Neuronal stem cell (in vitro differentiated cells): Measurements from ENCODE around the gene CFAP20.
A peak's percentile ranks its signal among the peaks of the same experiment; 100 is the strongest.

Experiments used
- DNase-seq: peaks from one replicate; pipeline ENCODE4 v3.0.0-alpha.2; 2013; ENCODE audit warnings: low spot score
- H2AFZ ChIP-seq: one replicate; pipeline ENCODE4 v1.6.1; 2013; ENCODE audit warnings: mild to moderate bottlenecking, low read length, inconsistent platforms
- H2AK5ac ChIP-seq: 2 replicates; pipeline ENCODE4 v1.6.1; 2013; ENCODE audit warnings: low read depth, mild to moderate bottlenecking, inconsistent platforms, low read length, moderate library complexity, mixed read lengths
- H2BK120ac ChIP-seq: 2 replicates; pipeline ENCODE4 v1.6.1; 2013; ENCODE audit warnings: low read depth, mild to moderate bottlenecking, inconsistent platforms, low read length, moderate library complexity, mixed read lengths
- H2BK12ac ChIP-seq: one replicate; pipeline ENCODE4 v1.6.1; 2013; ENCODE audit warnings: low read length, inconsistent platforms
- H2BK15ac ChIP-seq: 2 replicates; pipeline ENCODE4 v1.6.1; 2013; ENCODE audit warnings: mild to moderate bottlenecking, low read length, inconsistent platforms, mixed read lengths
- H2BK5ac ChIP-seq: one replicate; pipeline ENCODE4 v1.6.1; 2013; ENCODE audit warnings: inconsistent platforms, mild to moderate bottlenecking, low read length, moderate library complexity
- H3K14ac ChIP-seq: one replicate; pipeline ENCODE4 v1.6.1; 2013; ENCODE audit warnings: low read length, inconsistent platforms
- H3K18ac ChIP-seq: 2 replicates; pipeline ENCODE4 v1.6.1; 2013; ENCODE audit warnings: low read length, inconsistent platforms
- H3K23ac ChIP-seq: 2 replicates; pipeline ENCODE4 v1.6.1; 2013; ENCODE audit warnings: low read depth, mild to moderate bottlenecking, mixed read lengths, low read length, inconsistent platforms; ENCODE audit not compliant: poor library complexity
- H3K27ac ChIP-seq: replicated peaks from 3 replicates; pipeline ENCODE4 v1.5.1; 2013; ENCODE audit warnings: low read length, inconsistent platforms
- H3K27me3 ChIP-seq, 3 experiments: 2 replicates each; pipeline ENCODE4 v1.6.1; 2013; ENCODE audit warnings: low read length in 3 of 3, mild to moderate bottlenecking in 2 of 3, inconsistent platforms in 1 of 3, low read depth in 1 of 3, mixed read lengths in 1 of 3, moderate library complexity in 1 of 3; ENCODE audit not compliant: control insufficient read depth in 3 of 3, insufficient read depth in 3 of 3
- H3K36me3 ChIP-seq, 2 donors: replicated peaks in 1 of 2; 2 replicates each; pipeline ENCODE4 v1.6.1; 2013; ENCODE audit warnings: low read length in 2 of 2; ENCODE audit not compliant: control insufficient read depth in 2 of 2, insufficient read depth in 2 of 2
- H3K4ac ChIP-seq: 2 replicates; pipeline ENCODE4 v1.6.1; 2013; ENCODE audit warnings: inconsistent platforms, mild to moderate bottlenecking, low read length, moderate library complexity
- H3K4me1 ChIP-seq, 2 donors: 1 replicate in 1 of 2; 2 replicates in 1 of 2; pipeline ENCODE4 v1.6.1; 2013; ENCODE audit warnings: low read length in 2 of 2, low read depth in 1 of 2; ENCODE audit not compliant: control insufficient read depth in 2 of 2, insufficient read depth in 1 of 2
- H3K4me2 ChIP-seq: one replicate; pipeline ENCODE4 v1.6.1; 2013; ENCODE audit warnings: mild to moderate bottlenecking, low read length, inconsistent platforms; ENCODE audit not compliant: insufficient read depth, poor library complexity, severe bottlenecking
- H3K4me3 ChIP-seq, 2 donors: 2 replicates each; pipeline ENCODE4 v1.5.1; 2013; ENCODE audit warnings: low read length in 2 of 2, mild to moderate bottlenecking in 2 of 2, inconsistent platforms in 1 of 2, moderate library complexity in 1 of 2
- H3K79me1 ChIP-seq: one replicate; pipeline ENCODE4 v1.6.1; 2013; ENCODE audit warnings: low read depth, mild to moderate bottlenecking, inconsistent platforms, low read length, moderate library complexity
- H3K9ac ChIP-seq: one replicate; pipeline ENCODE4 v1.6.1; 2013; ENCODE audit warnings: mild to moderate bottlenecking, low read depth, low read length, inconsistent platforms; ENCODE audit not compliant: poor library complexity
- H3K9me3 ChIP-seq, 2 donors: replicated peaks in 1 of 2; 2 replicates each; pipeline versions ENCODE3 to v1.6.1; 2013; ENCODE audit warnings: low read length in 2 of 2, mild to moderate bottlenecking in 2 of 2, inconsistent platforms in 1 of 2, low read depth in 1 of 2, mixed read lengths in 1 of 2, moderate library complexity in 1 of 2; ENCODE audit not compliant: control insufficient read depth in 2 of 2, insufficient read depth in 1 of 2
- H4K8ac ChIP-seq: one replicate; pipeline ENCODE4 v1.6.1; 2013; ENCODE audit warnings: low read depth, mild to moderate bottlenecking, inconsistent platforms, low read length, moderate library complexity
- H4K91ac ChIP-seq: one replicate; pipeline ENCODE4 v1.6.1; 2013; ENCODE audit warnings: low read length, low read depth, mild to moderate bottlenecking, inconsistent platforms; ENCODE audit not compliant: poor library complexity
- WGBS, 2 donors: extraction: QIAGEN DNeasy Blood & Tissue Kit; methylation state at CpG; one replicate each; pipeline ENCODE4 v1.1.7; 2013; ENCODE audit warnings: missing lambda C conversion rate in 2 of 2, mixed read lengths in 1 of 2; ENCODE audit not compliant: insufficient read length in 2 of 2, insufficient replicate concordance in 1 of 2; ENCODE audit errors: extremely low coverage in 2 of 2; 5-methylcytosine and 5-hydroxymethylcytosine counted together

CFAP20 gene

GRCh38 chr16:58107228-58107627, 22.0 kb downstream of the CFAP20 start:
- no peak overlapping the region for H2BK12ac ChIP-seq
- WGBS, 2 donors, result no CpG with 5 or more reads among the region's 2 CpGs
- no peaks in the 10 kb centered on the region for H3K27me3 ChIP-seq
- H3K36me3 ChIP-seq, result no peaks in the 10 kb centered on the region
- H2AK5ac ChIP-seq, result no peak overlapping the region
- H4K8ac ChIP-seq, result no peak overlapping the region
- peaks cover 15 to 20% of the 10 kb centered on the region in 2 donors for H3K4me1 ChIP-seq
- no peak for DNase-seq
- H3K4ac ChIP-seq, result no peak overlapping the region
- H3K4me2 ChIP-seq, result no peak overlapping the region
- H3K14ac ChIP-seq, result no peak overlapping the region
- H3K27ac ChIP-seq, result no peak overlapping the region
- H2BK120ac ChIP-seq, result no peak overlapping the region
- no peaks in the 10 kb centered on the region for H3K9me3 ChIP-seq
- H2BK15ac ChIP-seq, result no peak overlapping the region
- no peak overlapping the region for H3K18ac ChIP-seq
- H4K91ac ChIP-seq, result no peak overlapping the region
- H2AFZ ChIP-seq, result no peak overlapping the region
- no peaks in the 10 kb centered on the region for H3K79me1 ChIP-seq
- no peak overlapping the region for H2BK5ac ChIP-seq
- no peak overlapping the region for H3K9ac ChIP-seq
- no peak overlapping the region for H3K4me3 ChIP-seq
- H3K23ac ChIP-seq, result no peak overlapping the region

GRCh38 chr16:58105631-58106030, 23.6 kb downstream of the CFAP20 start:
- DNase-seq, result no peak
- H3K36me3 ChIP-seq, result no peaks in the 10 kb centered on the region
- WGBS, 2 donors, result no CpG with 5 or more reads among the region's 1 CpG

DNA sequence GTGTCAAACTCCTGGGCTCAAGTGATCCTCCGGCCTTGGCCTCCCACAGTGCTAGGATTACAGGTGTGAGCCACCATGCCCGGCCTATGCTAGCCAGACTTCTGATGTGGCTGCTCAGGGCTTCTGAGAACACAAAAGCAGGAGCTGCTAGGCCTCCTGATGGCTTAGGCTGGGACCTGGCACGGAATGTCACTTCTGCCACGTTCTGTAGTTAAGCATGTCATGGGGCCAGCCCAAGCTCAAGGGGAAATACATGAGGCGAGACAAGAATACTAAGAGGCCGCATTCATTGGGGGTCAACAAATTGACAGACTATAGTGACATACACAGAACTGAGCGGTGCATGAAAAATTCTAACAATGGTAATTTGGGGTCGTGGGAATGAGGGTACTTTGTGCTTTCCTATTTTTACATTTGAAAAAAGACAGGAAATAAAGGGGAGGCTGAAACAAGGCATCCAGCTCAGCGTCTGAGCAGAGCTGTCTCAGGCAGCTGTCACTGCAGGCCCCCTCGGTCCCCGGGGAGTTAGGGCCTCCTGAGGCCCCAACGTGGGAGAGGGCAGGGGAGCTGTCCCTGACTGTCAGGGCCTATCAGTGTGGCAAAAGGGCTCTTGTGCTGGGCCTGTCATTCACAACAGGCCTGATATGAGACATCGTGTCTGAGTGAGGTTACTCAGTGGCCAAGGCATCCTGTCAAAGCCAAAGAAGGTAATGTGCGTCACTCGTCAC, 26.4 kb downstream of the CFAP20 start:
- no CpG with 5 or more reads among the region's 15 CpGs for WGBS, 2 donors
- H3K14ac ChIP-seq, result no peak overlapping the region
- H3K4ac ChIP-seq, result no peak overlapping the region
- no peak overlapping the region for H2AFZ ChIP-seq
- no peaks in the 10 kb centered on the region for H3K9me3 ChIP-seq
- no peak overlapping the region for H3K27ac ChIP-seq
- no peak overlapping the region for H4K8ac ChIP-seq
- no peak overlapping the region for H2BK120ac ChIP-seq
- no peak overlapping the region for H3K23ac ChIP-seq
- no peak overlapping the region for H2BK5ac ChIP-seq
- peaks cover 0 to 8% (median 0%) of the 10 kb centered on the region in 3 experiments for H3K27me3 ChIP-seq
- no peak overlapping the region for H2AK5ac ChIP-seq
- H4K91ac ChIP-seq, result no peak overlapping the region
- H3K4me2 ChIP-seq, result no peak overlapping the region
- no peak overlapping the region for H3K4me3 ChIP-seq
- peaks cover 12 to 15% of the 10 kb centered on the region in 2 donors for H3K4me1 ChIP-seq
- H3K18ac ChIP-seq, result no peak overlapping the region
- no peak for DNase-seq
- H3K36me3 ChIP-seq, result no peaks in the 10 kb centered on the region
- no peaks in the 10 kb centered on the region for H3K79me1 ChIP-seq
- no peak overlapping the region for H3K9ac ChIP-seq
- H2BK12ac ChIP-seq, result no peak overlapping the region
- H2BK15ac ChIP-seq, result no peak overlapping the region

More at GRCh38 chr16:58105631-58106030, 23.6 kb downstream of the CFAP20 start:
- Histone ChIP-seq H2BK15ac (no peak overlapping the region), H3K4ac (no peak overlapping the region), H2BK5ac (no peak overlapping the region), H2AFZ (peak overlapping the region; percentile 66), H3K23ac (no peak overlapping the region), H3K27ac (no peak overlapping the region), H3K9me3 (no peaks in the 10 kb centered on the region), H4K8ac (no peak overlapping the region), H3K18ac (no peak overlapping the region), H3K79me1 (no peaks in the 10 kb centered on the region), H3K9ac (no peak overlapping the region), H3K4me2 (no peak overlapping the region), H3K27me3 (no peaks in the 10 kb centered on the region), H2AK5ac (no peak overlapping the region), H2BK12ac (no peak overlapping the region), H4K91ac (no peak overlapping the region), H2BK120ac (no peak overlapping the region), H3K14ac (no peak overlapping the region), H3K4me1 (peaks cover 8 to 13% of the 10 kb centered on the region in 2 donors), H3K4me3 (no peak overlapping the region)

DNA sequence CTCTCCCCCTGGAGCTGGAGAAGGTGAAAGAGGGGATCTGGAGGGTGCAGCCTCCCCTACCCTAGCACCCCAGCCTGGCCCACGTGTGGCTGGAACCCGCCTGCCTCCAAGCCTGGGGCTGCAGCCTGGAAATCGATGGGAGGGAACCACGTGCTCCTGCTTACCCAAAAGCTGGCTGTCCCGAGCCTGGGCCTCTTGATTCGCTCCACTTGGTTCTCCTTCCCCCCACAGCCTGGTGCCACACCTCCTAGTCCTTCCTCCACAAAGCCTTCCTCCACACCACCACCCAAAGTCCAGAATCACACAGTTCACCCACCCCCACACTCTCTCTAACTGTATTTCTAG, 29.3 kb downstream of the CFAP20 start:
- Histone ChIP-seq H2BK120ac (no peak overlapping the region), H2BK12ac (peak overlapping the region; percentile 84), H3K9ac (no peak overlapping the region), H3K4me1 (peaks cover 9 to 17% of the 10 kb centered on the region in 2 donors), H3K27me3 (peaks cover 0 to 8% (median 0%) of the 10 kb centered on the region in 3 experiments), H2BK15ac (no peak overlapping the region), H3K36me3 (no peaks in the 10 kb centered on the region), H3K23ac (peak overlapping the region; percentile 5), H3K4me2 (no peak overlapping the region), H2BK5ac (no peak overlapping the region), H3K18ac (no peak overlapping the region), H2AK5ac (no peak overlapping the region), H3K4me3 (no peak overlapping the region), H2AFZ (no peak overlapping the region), H3K9me3 (no peaks in the 10 kb centered on the region), H4K8ac (no peak overlapping the region), H3K79me1 (peaks cover 2% of the 10 kb centered on the region), H3K14ac (no peak overlapping the region), H3K4ac (no peak overlapping the region), H3K27ac (no peak overlapping the region), H4K91ac (no peak overlapping the region)
- no CpG with 5 or more reads among the region's 6 CpGs for WGBS, 2 donors
- DNase-seq, result no peak
